ENCODE data around the gene CLEC3B. TPM values are rescaled to one million over a fixed set of nuclear protein-coding genes. Genes with fewer than 3 reads are reported as not detected.

CLEC3B gene
- total RNA-seq, 1 experiment from 2014 or later: 1.7 TPM

DNA sequence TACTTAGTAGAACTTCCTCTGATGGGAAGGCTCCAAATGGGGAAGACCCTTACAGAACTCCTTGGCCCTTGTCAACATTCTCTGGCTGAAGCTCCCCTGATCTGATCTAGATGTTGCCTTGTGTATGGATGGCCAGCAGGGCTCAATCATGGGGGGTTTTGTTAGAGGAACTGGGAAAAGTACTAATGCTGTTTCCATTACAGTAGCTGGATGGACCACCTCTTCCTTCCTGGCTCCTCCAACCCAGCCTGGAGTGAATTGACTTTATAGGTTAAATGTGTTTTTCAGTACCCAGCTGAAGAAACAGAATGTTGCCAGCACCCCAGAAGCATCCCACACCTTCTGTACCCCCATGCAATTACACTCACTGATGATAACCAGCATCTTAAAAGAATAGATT lies 22.7 kb upstream of the CLEC3B start:
- DNase-seq (ENCODE audit: low read depth): no peak

DNA sequence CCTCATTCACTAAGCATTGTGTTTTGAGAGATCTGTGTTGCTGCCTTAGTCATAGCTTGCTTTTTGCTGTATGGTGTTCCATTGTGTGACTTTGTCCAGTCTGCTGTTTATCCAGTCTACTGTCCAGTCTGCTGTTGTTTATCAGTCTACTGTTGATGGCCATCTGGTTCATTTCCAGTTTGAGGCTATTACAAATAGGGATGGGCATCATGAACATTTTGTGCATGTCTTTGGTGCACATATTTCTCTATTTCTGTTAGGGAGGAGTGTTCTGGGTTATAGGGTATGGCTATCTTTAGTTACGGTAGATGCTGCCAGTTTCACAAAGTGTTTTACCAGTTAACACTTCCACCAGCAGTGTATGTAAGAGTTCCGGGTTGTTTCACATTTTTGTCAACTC lies 22.2 kb upstream of the CLEC3B start:
- no peak for DNase-seq (ENCODE audit: low read depth)

DNA sequence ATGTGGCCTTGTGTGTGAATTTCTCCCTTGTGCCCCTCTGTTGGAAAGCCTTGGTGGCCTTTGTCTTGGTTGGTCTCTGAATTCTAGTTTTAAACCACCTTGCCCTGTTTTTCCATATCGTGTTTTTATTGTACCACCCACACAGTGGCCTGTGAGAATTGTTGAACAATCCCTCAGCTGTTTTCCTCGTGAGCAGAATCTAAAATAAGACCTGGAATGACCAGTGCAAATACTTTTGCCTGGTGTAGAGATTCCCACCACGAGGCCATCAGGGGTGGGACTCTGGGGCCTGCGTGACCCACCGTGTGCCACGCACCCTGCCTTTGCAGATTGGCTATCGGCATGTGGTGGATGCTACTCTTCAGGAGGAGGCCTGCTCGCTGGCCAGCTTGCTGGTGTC lies 19.0 kb upstream of the CLEC3B start:
- DNase-seq (ENCODE audit: low read depth): no peak

DNA sequence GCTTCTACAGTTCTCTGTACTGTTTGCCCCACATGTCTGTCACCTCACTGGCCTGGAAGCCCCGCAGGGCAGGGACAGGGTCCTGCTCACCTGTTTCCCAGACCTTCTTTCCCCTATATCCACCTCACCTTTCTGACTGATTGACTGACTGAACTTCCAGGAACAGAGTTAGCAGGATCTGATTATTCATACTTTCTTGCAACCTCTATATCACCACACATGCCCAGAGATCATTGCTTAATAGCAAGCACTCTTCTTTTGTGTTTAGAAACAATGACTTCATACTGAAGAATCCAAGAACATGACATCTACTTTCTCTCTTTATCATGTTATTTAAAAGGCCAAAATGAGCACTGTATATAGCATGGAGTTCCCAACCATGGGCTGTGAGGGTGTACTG lies 18.0 kb upstream of the CLEC3B start:
- DNase-seq (ENCODE audit: low read depth): no peak

DNA sequence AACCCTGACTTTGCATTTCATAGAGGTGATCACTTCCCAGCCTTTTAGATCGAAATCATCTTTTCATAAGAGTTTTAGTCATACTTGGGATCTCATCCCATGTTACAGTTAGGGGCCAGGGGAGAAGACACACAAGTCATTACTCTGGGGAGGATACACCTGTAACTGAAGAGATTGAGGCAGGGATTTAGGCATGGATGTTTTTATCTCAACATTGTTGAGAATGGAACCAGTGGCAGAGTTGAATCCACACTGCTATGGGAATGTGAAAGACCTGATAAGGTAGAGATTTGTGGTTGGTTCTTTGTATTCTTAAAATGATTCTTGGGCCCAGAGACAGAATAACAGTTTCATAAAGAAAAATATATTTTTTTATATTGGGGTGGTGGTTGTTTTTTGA lies 16.2 kb upstream of the CLEC3B start:
- DNase-seq (ENCODE audit: low read depth): no peak

DNA sequence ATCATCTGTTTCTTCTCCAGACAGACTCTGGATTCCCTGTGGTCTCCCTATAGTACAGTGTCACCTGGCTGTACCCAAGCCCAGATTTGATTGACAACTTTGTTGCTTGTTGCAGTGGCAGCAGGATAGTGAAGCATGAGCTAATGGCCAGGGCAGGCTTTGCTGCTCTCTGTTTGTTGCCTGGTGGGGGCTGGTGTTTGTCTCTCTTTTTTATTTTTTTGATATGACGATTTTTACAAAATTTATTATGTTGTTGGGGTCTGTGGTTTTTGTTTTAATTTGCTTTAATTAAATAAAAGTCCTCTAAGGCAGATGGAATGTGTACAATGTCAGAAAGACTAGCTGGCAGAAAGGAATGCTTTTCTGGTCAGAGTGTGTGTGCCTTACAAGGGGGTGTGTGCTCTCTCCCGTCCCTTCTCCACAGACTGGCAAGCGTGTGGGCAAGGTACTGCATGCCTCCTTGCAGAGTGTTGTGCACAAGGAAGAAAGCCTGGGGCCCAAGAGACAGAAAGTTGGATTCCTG lies 15.2 kb upstream of the CLEC3B start:
- DNase-seq (ENCODE audit: low read depth): peak; percentile 72

DNA sequence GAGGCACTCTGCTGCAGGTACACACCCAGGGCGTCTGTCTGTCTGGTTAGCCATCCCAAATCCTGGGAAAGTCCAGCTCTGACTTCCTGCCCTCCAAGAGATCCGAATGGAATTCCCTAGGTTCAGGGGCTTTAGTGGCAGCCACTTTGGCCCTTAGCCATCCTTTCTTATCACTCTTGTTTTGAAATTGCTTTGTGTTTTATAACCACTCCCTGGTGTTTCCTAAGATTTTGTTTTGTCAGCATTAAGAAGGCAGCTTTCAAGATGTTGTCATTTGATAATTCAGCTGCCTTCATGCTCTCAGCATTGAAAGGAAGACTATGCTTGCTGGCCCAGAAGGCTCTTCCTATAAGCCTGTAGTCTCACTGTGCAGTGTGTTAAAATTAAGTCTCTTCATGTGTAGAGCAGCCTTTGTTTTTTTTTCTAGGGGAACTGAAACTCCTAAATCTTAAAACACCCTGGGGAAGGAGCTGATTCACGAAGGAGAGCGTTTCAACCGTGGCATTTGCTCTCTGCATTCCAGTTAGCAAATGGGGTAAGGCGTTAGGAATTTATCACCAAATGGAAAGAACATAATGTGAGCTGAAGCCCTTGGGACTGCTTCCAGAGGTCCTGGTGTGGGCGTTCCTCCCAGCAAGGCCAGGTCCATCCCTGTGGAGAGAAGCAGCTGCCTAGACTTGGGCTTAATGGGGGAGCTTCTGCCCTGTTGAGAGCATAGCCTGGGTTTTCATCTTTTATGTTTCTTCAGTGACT lies 14.2 kb upstream of the CLEC3B start:
- DNase-seq (ENCODE audit: low read depth): peak; percentile 79

DNA sequence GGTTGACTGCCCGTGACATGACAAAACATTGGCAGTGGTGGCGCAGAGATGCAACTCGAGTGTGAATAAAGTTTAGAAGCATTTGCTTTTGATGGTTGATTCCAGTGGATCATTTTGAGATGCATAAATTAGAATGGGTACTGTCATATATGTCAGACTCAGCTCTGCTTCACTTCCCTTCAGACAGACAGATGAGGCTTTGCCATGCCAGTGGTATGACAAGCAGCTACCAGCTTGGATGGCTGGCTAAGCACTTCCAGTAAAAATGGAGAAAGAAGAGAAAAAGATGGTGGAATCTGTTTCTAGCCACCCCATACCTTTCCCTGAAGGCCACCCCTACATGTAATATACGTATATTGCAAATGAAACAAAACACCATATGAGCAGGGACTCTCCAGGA lies 13.5 kb upstream of the CLEC3B start:
- DNase-seq (ENCODE audit: low read depth): no peak

DNA sequence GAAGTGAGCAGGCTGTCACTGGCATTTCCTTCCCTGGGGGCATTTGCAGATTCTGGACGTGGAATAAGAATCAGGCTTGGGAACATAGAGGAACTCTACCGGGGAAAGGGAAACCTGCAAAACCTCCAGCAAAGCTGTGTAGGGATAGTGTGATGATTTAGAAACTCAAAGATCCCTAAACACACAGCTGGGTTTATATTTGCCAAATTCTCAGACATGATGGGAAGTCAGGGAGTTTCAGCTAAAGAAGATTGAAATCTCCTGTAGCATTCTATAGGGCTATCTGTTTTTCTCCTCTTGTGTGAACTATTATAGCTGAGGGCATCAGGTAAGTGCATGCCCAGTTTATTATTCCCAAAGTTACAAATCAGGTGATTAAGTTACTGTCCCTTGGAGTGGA lies 9.2 kb upstream of the CLEC3B start:
- no peak for DNase-seq (ENCODE audit: low read depth)

DNA sequence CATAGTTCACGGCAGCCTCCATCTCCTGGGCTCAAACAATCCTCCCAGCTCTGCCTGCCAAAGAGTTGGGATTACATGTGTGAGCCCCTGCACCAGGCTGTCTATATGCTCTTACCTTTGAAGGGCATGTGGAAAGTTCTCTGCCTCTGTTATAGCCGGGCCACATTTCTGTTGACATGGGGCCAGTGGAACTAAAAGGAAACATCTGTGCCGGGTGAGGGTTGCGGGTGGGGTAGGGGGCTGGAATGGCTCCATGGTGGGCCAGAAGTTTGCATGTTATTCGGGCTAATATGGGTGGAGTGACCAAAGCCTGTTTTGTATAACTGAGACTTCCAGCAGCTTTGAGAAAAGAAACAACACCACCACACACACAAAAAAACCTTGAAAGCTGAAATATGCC lies 8.3 kb upstream of the CLEC3B start:
- DNase-seq (ENCODE audit: low read depth): no peak

DNA sequence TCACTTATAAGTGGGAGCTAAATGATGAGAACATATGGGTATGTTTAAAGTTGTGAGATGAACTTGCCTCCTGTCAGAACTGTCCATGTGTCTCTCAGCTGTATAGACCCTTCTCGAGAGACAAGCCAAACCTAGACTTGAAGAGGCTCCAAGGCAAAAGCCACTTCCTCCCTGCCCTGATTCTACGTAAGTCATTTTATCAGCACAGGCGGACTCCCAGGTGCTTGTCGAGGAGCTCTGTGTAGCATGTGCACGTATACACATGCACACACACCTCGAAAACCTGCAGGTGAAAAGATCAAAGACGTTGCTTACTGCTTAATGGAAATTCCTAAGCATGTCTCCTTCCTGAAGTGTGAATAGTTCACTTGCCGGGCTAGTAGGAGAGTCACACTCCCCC lies 5.6 kb upstream of the CLEC3B start:
- no peak for DNase-seq (ENCODE audit: low read depth)

DNA sequence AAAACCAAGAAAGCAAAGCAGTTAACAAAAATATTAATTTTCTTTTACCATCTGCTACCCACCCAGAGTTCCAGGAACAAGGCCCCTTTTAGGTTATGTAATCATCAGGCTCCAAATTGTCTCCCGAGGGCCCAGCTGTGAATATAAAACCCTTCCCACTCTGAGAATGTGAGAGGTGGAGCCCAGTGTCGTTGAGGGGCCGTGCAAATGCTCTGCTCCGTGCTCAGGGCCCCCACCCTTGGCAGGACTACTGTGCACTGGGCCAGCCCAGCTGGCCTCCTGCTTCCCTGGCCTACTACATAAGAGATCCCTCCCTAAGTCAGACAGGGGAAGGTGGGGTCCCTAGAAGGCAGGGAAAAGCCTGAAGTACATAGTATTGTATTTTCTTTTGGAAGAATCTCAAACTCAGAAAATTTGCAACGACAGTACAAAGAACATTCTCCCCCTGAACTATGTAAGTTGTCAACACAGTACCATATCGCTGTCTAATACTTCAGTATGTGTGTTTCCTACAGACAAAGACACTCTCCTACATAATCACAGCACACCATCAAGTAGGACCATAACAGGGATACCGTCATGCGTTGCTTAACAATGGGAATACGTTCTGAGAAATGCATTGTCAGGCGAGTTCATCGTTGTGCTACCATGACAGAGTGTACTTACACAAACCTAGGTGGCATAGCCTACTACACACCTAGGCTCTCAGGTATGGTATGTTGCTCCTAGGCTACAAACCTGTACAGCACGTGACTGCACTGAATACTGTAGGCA lies 4.4 kb upstream of the CLEC3B start:
- no peak for DNase-seq (ENCODE audit: low read depth)

DNA sequence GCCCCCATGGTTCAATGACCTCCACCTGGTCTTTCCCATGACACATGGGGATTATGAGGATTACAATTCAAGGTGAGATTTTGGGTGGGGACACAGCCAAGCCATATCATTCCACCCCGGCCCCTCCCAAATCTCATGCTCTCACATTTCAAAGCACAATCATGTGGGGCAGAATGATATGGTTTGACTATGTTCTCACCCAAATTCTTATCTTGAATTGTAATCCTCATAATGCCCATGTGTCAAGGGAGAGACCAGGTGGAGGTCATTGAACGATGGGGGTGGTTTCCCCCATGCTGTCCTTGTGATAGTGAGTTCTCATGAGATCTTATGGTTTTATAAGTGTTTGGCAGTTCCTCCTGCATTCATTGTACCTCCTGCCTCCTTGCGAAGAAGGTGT lies 2.4 kb upstream of the CLEC3B start:
- no peak for DNase-seq (ENCODE audit: low read depth)

DNA sequence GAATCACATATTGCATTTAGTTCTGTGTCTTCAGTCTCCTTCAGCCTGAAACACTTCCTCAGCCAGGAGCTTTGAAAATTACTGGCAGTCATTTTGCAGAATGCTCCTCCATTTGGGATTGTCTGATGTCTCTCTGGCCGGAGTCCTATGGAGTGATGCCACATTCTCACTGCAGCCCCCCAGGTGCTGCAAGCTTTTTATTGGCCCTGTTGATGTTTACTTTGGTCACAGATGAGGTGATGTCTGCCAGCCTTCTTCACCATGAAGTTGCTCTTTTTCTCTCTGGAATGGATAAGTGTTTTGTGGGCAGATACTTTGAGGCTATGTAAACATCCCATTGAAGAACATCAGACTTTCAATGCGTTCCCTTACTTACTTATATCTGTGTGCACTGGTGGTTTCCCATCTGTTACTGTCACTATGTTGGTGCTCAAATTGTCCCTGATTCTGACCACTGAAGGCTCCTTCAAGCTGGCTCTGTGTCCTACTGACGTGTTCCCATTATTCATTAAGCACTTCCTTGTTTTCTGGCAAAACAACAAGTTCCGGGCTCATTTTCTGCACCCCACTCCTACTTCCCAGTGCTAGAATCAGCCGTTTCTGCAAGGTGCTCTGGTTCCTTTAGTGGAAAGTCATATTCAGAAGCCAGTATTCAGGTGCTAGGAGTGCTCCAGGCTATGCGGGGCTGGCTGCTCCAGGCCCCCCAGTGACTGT lies 1.4 kb upstream of the CLEC3B start:
- DNase-seq (ENCODE audit: low read depth): no peak

DNA sequence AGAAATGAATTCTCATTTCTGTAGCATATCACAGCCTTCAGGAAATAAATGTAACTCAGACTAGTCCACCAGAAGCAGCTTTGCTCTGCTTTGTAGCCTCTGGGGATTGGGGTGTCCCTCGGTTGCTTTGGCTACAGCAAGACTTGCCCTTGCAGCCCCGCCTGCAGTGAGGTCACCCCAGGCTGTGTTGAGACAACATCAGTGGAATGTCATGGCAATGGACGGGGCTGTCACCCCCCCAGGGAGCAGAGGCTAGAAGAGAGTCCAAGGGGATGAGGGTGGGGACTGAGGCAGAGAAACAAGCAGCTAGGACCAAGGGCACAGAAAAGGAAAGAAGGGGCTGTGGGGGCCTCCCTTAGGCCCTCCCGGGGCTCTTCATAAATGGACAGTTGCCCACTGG lies 854 bp downstream of the CLEC3B start:
- peak; percentile 77 for DNase-seq (ENCODE audit: low read depth)

DNA sequence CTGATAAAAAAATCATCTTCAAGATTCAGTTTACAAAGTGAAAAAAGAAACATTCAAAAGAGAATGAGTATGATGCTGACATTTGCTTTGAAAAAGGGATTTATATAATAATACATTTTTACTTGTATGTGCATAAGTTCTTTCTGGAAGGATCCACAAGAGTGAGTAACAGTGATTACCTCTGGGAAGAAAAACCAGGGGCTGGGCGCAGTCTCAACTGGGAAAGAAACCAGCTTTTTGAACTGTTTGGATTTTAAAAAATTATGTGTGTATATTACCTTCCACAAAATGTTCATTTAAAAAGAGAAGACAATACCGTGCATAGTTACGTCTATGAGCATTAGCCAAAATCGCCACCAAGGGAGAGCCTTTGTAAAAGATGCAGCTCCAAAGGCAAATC lies 1.3 kb downstream of the CLEC3B start:
- no peak for DNase-seq (ENCODE audit: low read depth)

DNA sequence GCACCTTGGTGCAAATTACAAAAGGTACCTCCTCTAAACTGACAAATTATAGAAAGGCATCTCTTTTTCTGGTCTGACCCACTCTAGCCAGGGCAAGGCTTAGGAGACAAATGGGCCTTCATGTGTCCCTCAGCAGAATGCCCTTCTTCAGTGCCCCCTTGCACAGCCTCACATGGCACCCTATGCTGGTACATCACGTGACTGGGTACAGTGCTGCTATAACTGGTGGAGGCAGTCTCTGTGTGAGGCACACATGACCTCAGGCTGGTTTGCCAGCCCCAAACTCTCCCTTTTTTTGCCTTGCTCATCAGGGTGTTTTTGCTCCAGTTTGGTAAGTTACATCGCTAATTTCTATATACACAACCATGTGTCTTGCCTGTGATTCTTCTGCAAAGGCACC lies 3.1 kb downstream of the CLEC3B start:
- no peak for DNase-seq (ENCODE audit: low read depth)

DNA sequence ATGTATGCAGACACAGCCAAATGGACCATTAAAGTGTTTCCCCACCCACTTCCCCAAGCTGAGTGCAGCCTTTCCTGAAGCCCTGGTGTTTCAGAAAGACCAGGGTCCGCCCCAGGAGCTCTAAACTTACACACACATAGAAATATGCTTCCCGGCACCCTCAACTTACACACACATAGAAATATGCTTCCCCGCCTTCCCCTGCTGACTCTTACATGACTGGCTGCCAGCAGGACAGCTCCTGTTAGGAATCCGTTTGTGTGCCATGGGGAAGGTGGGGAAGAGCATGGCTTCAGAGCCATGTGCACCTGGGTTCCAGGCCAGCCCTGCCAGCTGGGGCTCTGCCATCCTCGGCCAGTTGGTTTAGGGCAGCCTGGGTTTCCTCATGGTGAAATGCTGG lies 3.6 kb downstream of the CLEC3B start:
- no peak for DNase-seq (ENCODE audit: low read depth)

DNA sequence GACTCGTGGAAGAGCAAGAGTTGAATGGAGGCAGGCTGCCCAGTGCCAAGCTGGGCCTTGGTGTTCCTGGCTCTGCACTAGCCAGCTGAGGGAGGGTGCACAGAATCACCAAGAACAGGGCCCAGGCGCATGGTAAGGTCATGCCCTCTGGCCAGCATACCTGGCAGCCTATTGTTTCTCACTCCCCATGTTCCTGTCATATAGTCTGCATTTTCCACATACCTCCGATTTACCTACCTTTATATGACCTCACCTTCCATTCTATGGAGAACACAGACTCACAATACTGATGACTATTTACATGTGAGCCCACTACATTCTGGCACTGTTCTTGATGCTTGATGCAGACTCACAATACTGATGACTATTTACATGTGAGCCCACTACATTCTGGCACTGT lies 5.4 kb downstream of the CLEC3B start:
- DNase-seq (ENCODE audit: low read depth): no peak

DNA sequence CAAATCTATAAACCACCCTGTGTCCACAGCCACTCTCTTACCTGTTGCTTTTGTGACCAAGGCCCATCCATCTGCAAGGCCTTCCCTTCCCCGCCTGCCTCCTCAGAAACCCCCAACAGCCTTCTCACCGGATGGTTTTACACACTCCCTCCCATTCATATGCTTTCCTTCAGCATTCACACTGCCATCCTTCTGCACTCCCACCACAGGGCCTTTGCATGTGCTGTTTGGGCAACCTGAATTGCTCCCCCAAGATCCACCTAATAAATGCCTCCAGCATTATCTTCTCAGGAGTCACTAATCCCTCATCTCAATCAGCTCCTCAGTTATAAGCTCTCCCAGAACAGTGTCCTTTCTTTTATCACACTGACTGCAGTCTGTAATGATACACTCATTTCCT lies 6.0 kb downstream of the CLEC3B start:
- no peak for DNase-seq (ENCODE audit: low read depth)

DNA sequence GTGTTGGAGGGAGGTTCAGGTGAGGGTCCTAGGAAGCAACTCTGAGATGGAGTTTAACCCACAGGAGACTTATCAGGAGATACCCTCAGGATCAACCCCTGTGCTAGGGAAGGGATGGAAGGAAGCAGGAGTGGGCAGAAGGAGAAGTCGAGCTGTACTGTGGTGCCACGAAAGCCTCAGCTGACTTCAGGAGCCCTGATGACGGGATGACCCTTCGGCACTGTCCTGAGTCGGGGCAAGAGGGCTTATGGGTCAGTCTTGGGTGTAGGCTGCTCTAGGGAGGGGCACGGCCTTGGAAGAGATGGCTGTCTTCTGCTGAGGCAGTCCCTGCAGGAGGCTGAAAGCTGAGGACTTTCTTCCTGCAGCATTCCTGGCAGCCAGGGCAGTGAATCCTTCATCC lies 7.7 kb downstream of the CLEC3B start:
- no peak for DNase-seq (ENCODE audit: low read depth)

DNA sequence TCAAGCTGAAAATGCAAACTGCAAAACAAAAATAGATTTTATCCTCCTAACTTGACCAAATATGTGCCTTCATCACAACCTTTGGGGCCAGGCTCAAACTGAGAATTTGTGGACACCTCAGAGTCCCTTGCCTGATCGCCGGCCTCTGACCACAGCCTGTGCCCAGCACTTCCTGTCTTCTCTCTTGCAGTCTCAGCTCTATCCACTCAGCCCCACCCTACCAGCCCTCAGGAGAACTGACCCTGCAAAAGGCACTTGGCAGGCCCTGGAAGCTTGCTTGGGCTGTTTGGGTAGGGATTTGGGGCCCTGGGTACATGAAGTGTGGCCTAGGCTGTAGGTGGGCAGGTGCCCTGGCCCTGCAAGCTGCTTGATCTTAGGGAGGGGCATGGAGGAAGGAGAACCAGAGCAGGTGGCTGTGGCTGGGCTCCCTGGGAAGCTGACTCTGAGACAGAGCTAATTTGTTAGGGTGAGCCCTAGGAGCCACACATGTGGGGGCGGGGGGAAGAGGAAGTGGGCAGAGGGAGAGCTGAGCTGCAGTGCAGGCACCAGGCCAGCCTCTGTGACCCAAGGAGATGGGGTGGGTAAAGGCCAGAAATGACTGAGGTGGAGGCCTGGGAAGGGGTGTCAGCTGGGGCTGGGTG lies 8.6 kb downstream of the CLEC3B start:
- peak; percentile 49 for DNase-seq (ENCODE audit: low read depth)
